Neural crest cell (in vitro differentiated cells): ENCODE results near the gene NINJ1. TPM values are rescaled to one million over a fixed set of nuclear protein-coding genes. Genes with fewer than 3 reads are reported as not detected.
A peak's percentile ranks its signal among the peaks of the same experiment; 100 is the strongest.

Experiments
- DNase-seq: peaks from one replicate; pipeline ENCODE4 v3.0.0; 2021; ENCODE audit warnings: low read depth, mixed read lengths, low spot score
- H3K27ac Mint-ChIP-seq: one replicate; pipeline ENCODE4 v1.8.0; 2021; ENCODE audit warnings: mild to moderate bottlenecking, mixed read lengths; ENCODE audit not compliant: unreplicated experiment
- H3K27me3 Mint-ChIP-seq: 2 replicates; pipeline ENCODE4 v1.8.0; 2021; ENCODE audit warnings: low read depth, mild to moderate bottlenecking, mixed read lengths
- H3K36me3 Mint-ChIP-seq: 2 replicates; pipeline ENCODE4 v1.8.0; 2021; ENCODE audit warnings: low read depth, mild to moderate bottlenecking, mixed read lengths
- H3K4me1 Mint-ChIP-seq: 2 replicates; pipeline ENCODE4 v1.8.0; 2021; ENCODE audit warnings: mixed read lengths
- H3K4me3 Mint-ChIP-seq: one replicate; pipeline ENCODE4 v1.8.0; 2021; ENCODE audit warnings: mild to moderate bottlenecking, mixed read lengths
- H3K9me3 Mint-ChIP-seq: 2 replicates; pipeline ENCODE4 v1.8.0; 2021; ENCODE audit warnings: mixed read lengths
- total RNA-seq: library from RNA; stranded (reverse); gene quantifications from 2 replicates; pipeline ENCODE4 v1.2.1, GENCODE V29; 2021
- TF ChIP-seq, protein P1 (sequence below): fragments of 200-600 bp; sonication (generic); conservative IDR thresholded peaks from 2 replicates; pipeline ENCODE4 v1.5.0; 2021; ENCODE audit warnings: antibody characterized with exemption, mild to moderate bottlenecking

Gene NINJ1
- total RNA-seq, 1 donor from 2014 or later, result 17.8 TPM

- Mint-ChIP-seq H3K4me3 (no peak overlapping the region), H3K27ac (no peak overlapping the region), H3K27me3 (no peaks in the 10 kb centered on the region), H3K4me1 (peaks cover 9% of the 10 kb centered on the region), H3K36me3 (no peaks in the 10 kb centered on the region), H3K9me3 (no peaks in the 10 kb centered on the region)
- TF ChIP-seq, protein P1, sequence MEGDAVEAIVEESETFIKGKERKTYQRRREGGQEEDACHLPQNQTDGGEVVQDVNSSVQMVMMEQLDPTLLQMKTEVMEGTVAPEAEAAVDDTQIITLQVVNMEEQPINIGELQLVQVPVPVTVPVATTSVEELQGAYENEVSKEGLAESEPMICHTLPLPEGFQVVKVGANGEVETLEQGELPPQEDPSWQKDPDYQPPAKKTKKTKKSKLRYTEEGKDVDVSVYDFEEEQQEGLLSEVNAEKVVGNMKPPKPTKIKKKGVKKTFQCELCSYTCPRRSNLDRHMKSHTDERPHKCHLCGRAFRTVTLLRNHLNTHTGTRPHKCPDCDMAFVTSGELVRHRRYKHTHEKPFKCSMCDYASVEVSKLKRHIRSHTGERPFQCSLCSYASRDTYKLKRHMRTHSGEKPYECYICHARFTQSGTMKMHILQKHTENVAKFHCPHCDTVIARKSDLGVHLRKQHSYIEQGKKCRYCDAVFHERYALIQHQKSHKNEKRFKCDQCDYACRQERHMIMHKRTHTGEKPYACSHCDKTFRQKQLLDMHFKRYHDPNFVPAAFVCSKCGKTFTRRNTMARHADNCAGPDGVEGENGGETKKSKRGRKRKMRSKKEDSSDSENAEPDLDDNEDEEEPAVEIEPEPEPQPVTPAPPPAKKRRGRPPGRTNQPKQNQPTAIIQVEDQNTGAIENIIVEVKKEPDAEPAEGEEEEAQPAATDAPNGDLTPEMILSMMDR, result no peak
- no peak for DNase-seq
Measured at GRCh38 chr9:93139365-93140182, 5.5 kb upstream of the NINJ1 start.

DNA sequence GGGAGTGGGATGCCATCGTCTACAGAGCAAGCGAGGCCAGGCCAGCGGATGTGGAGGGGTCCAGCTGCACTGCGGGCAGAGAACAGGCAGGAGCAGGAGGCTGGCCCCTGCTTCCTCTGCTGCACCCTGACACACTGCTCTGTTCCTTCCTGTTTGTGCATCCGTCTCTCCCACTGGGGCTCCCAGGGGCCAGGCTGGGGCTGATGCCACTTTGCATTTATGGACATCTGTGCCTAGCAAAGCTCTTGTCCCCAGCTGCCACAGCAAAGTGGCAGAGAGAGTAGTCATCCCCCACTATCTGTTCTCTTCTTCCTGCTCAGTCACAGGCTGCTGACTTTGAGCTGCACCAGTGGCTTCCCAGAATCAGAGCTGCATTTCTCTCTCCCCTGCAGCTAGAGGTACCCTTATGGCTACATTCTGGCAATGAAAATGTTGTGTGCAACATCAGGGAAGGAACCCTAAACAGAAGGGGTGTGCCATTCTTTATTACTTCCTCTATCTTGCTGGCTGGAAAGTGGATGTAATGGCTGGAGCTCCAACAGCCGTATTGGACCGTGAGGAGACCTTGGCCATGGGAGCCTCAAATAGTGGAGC is 4.2 kb upstream of the NINJ1 start:
- Mint-ChIP-seq H3K9me3 (no peaks in the 10 kb centered on the region), H3K27me3 (no peaks in the 10 kb centered on the region), H3K4me3 (no peak overlapping the region), H3K36me3 (no peaks in the 10 kb centered on the region), H3K4me1 (peaks cover 9% of the 10 kb centered on the region), H3K27ac (no peak overlapping the region)
- TF ChIP-seq, protein P1, result no peak
- no peak for DNase-seq

GRCh38 chr9:93137362-93137761 is 3.3 kb upstream of the NINJ1 start:
- TF ChIP-seq, protein P1, result no peak
- Mint-ChIP-seq H3K4me3 (no peak overlapping the region), H3K9me3 (no peaks in the 10 kb centered on the region), H3K27ac (no peak overlapping the region), H3K27me3 (no peaks in the 10 kb centered on the region), H3K4me1 (peaks cover 17% of the 10 kb centered on the region), H3K36me3 (no peaks in the 10 kb centered on the region)
- no peak for DNase-seq

DNA sequence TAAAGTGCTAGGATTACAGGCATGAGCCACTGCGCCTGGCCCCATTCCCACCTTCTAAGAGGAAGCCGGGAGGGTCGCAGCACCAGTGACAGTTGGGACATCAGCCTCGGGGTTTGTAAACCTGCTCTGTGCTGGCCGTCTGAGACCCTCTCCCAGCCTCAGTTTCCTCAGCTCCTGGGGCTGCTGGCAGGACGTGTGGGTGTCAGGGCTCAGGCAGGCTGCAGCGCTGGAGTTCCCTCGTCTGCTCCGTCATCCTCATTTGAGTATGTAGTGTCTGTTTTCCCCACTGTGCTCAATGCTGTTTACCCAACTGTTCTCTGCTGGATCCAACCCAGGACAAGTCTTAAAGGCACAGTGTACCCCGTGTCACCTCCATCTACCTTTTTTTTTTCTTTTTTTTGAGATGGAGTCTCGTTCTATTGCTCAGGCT is 2.0 kb upstream of the NINJ1 start:
- no peak overlapping the region for H3K27ac Mint-ChIP-seq
- H3K4me1 Mint-ChIP-seq, result peaks cover 17% of the 10 kb centered on the region
- TF ChIP-seq, protein P1, result no peak
- no peak for DNase-seq
- H3K27me3 Mint-ChIP-seq, result no peaks in the 10 kb centered on the region
- H3K9me3 Mint-ChIP-seq, result no peaks in the 10 kb centered on the region
- no peaks in the 10 kb centered on the region for H3K36me3 Mint-ChIP-seq
- H3K4me3 Mint-ChIP-seq, result peak overlapping the region; percentile 81

DNA sequence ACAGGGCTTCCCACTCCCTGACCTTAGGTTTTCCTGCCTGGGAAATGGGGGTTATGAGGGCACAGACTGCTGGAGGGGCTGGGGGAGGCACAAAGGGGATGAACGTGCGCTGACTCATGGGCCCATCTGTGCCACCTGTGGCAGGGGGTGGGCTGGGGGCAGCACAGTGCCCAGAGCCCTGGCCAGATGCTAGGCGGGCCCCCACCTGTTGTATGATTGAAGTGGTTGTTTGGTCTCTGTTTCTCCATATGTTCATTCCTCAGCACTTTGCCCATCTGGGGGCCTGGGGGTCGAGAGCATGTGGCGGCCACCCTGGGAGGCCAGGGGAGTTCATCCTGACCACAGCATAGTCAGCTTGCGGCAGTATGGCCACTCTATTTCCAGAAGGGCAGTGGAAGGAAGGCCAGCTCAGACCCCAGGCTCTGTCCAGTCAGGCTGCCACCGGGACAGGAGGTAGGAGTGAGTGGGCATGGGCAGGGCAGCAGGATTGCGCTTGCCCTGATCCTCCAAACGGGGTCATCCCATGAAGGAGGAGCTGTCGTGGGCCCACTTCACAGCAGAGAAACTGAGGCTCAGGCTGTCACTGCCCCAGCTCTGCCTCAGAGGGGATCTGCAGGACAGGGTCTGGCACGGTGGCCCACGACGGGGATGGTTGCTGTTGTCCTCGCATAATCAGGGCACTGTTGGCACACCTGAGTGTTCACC is 841 bp upstream of the NINJ1 start:
- Mint-ChIP-seq H3K9me3 (no peaks in the 10 kb centered on the region), H3K27me3 (no peaks in the 10 kb centered on the region), H3K4me1 (peaks cover 17% of the 10 kb centered on the region), H3K4me3 (peak overlapping the region; percentile 82), H3K36me3 (no peaks in the 10 kb centered on the region), H3K27ac (peak overlapping the region; percentile 6)
- TF ChIP-seq, protein P1, result no peak
- DNase-seq, result no peak
